ENCODE measurements around the gene ZNF594.

DNA sequence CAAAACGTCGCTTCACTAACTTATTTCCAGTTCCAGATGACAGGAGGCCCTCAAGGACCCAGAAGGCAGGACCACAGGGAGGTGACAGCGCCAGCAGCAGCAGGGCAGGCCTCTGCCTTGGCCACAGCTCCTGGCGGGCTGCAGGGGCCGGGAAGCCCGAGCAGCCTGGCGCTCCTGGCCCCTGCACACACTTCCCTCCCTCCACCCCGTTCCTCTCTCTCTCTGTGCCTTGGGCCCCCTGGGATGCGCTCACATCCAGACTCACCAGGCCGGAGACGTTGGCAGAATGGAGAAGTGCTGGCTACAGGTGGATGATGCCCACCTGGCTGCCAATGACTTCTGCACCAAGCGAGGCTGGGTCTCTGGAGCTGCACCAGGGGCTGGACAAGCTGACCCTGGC, 12.7 kb downstream of the ZNF594 start:
- TF ChIP-seq, protein P1, sequence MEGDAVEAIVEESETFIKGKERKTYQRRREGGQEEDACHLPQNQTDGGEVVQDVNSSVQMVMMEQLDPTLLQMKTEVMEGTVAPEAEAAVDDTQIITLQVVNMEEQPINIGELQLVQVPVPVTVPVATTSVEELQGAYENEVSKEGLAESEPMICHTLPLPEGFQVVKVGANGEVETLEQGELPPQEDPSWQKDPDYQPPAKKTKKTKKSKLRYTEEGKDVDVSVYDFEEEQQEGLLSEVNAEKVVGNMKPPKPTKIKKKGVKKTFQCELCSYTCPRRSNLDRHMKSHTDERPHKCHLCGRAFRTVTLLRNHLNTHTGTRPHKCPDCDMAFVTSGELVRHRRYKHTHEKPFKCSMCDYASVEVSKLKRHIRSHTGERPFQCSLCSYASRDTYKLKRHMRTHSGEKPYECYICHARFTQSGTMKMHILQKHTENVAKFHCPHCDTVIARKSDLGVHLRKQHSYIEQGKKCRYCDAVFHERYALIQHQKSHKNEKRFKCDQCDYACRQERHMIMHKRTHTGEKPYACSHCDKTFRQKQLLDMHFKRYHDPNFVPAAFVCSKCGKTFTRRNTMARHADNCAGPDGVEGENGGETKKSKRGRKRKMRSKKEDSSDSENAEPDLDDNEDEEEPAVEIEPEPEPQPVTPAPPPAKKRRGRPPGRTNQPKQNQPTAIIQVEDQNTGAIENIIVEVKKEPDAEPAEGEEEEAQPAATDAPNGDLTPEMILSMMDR (IDR thresholded peaks at IDR 0.05) = no peak
- TF ChIP-seq EZH2 (IDR thresholded peaks at IDR 0.05) (no peak), EZH2phosphoT487 (IDR thresholded peaks at IDR 0.05) (no peak)
